IPS-11a (cell line): Measurements from ENCODE around the gene TMEM51.

Experiments
- H3K4me3 ChIP-seq: one replicate; pipeline ENCODE4 v1.5.1; 2013; ENCODE audit warnings: low read depth, low read length, control low read depth

The TMEM51 gene

GRCh38 chr1:15212954-15213291, 59.4 kb downstream of the TMEM51 start:
- H3K4me3 ChIP-seq, result no peak overlapping the region

- no peak overlapping the region for H3K4me3 ChIP-seq
Measured at GRCh38 chr1:15213341-15213821, 59.8 kb downstream of the TMEM51 start.

- no peak overlapping the region for H3K4me3 ChIP-seq
Measured at GRCh38 chr1:15214527-15214926, 61.0 kb downstream of the TMEM51 start.

GRCh38 chr1:15215116-15215515, 61.6 kb downstream of the TMEM51 start:
- no peak overlapping the region for H3K4me3 ChIP-seq

GRCh38 chr1:15217654-15218053, 64.1 kb downstream of the TMEM51 start:
- H3K4me3 ChIP-seq, result no peak overlapping the region

- H3K4me3 ChIP-seq, result no peak overlapping the region
Measured at GRCh38 chr1:15218287-15219279, 65.0 kb downstream of the TMEM51 start.

- no peak overlapping the region for H3K4me3 ChIP-seq
Measured at GRCh38 chr1:15219280-15220023, 65.9 kb downstream of the TMEM51 start.

- no peak overlapping the region for H3K4me3 ChIP-seq
Measured at GRCh38 chr1:15220024-15220392, 66.5 kb downstream of the TMEM51 start.

GRCh38 chr1:15220825-15221431, 67.4 kb downstream of the TMEM51 start:
- no peak overlapping the region for H3K4me3 ChIP-seq

GRCh38 chr1:15222653-15223303, 69.2 kb downstream of the TMEM51 start:
- no peak overlapping the region for H3K4me3 ChIP-seq

- no peak overlapping the region for H3K4me3 ChIP-seq
Measured at GRCh38 chr1:15224259-15224869, 70.8 kb downstream of the TMEM51 start.

- no peak overlapping the region for H3K4me3 ChIP-seq
Measured at GRCh38 chr1:15224974-15225373, 71.4 kb downstream of the TMEM51 start.

GRCh38 chr1:15225461-15225860, 71.9 kb downstream of the TMEM51 start:
- H3K4me3 ChIP-seq, result no peak overlapping the region

- H3K4me3 ChIP-seq, result no peak overlapping the region
Measured at GRCh38 chr1:15226388-15227255, 73.1 kb downstream of the TMEM51 start.

GRCh38 chr1:15229707-15230131, 76.2 kb downstream of the TMEM51 start:
- no peak overlapping the region for H3K4me3 ChIP-seq

GRCh38 chr1:15231714-15232201, 78.2 kb downstream of the TMEM51 start:
- no peak overlapping the region for H3K4me3 ChIP-seq

- no peak overlapping the region for H3K4me3 ChIP-seq
Measured at GRCh38 chr1:15233689-15234088, 80.1 kb downstream of the TMEM51 start.

- H3K4me3 ChIP-seq, result no peak overlapping the region
Measured at GRCh38 chr1:15236321-15236721, 82.8 kb downstream of the TMEM51 start.

- no peak overlapping the region for H3K4me3 ChIP-seq
Measured at GRCh38 chr1:15236746-15237145, 83.2 kb downstream of the TMEM51 start.
